Osteocyte (in vitro differentiated cells): ENCODE results near the gene GADD45B. TPM values are rescaled to one million over a fixed set of nuclear protein-coding genes. Genes with fewer than 3 reads are reported as not detected.

Source experiments
- DNase-seq: peaks from one replicate; pipeline ENCODE4 v3.0.0; 2021; ENCODE audit warnings: mixed read lengths; ENCODE audit not compliant: unreplicated experiment; ENCODE audit errors: extremely low spot score
- H3K27ac Mint-ChIP-seq: one replicate; pipeline ENCODE4 v1.8.0; 2021; ENCODE audit warnings: mild to moderate bottlenecking, mixed read lengths; ENCODE audit not compliant: unreplicated experiment
- H3K27me3 Mint-ChIP-seq: one replicate; pipeline ENCODE4 v1.8.0; 2021; ENCODE audit warnings: mixed read lengths; ENCODE audit not compliant: unreplicated experiment
- H3K36me3 Mint-ChIP-seq: one replicate; pipeline ENCODE4 v1.8.0; 2021; ENCODE audit warnings: mixed read lengths; ENCODE audit not compliant: unreplicated experiment
- H3K4me1 Mint-ChIP-seq: one replicate; pipeline ENCODE4 v1.8.0; 2021; ENCODE audit warnings: mixed read lengths; ENCODE audit not compliant: unreplicated experiment
- H3K4me3 Mint-ChIP-seq: one replicate; pipeline ENCODE4 v1.8.0; 2021; ENCODE audit warnings: mild to moderate bottlenecking, moderate library complexity, mixed read lengths; ENCODE audit not compliant: unreplicated experiment
- H3K9me3 Mint-ChIP-seq: one replicate; pipeline ENCODE4 v1.8.0; 2021; ENCODE audit warnings: mixed read lengths; ENCODE audit not compliant: unreplicated experiment
- CTCF ChIP-seq: fragments of 200-600 bp; sonication (generic); IDR thresholded peaks from 2 replicates; pipeline ENCODE4 v1.5.0; 2021; ENCODE audit warnings: antibody characterized with exemption, mild to moderate bottlenecking, moderate library complexity
- total RNA-seq: library from RNA; stranded (reverse); gene quantifications from 2 replicates; pipeline ENCODE4 v1.2.1, GENCODE V29; 2021

GADD45B gene
- total RNA-seq, 1 donor from 2014 or later = 165 TPM

GRCh38 chr19:2482354-2483038 lies 6.6 kb downstream of the GADD45B start:
- DNase-seq = no peak
- no peak for TF ChIP-seq CTCF
- no peak overlapping the region for H3K27ac Mint-ChIP-seq
- H3K27me3 Mint-ChIP-seq = no peaks in the 10 kb centered on the region
- H3K4me3 Mint-ChIP-seq = no peak overlapping the region
- peaks cover 10% of the 10 kb centered on the region for H3K36me3 Mint-ChIP-seq
- peaks cover 23% of the 10 kb centered on the region for H3K4me1 Mint-ChIP-seq
- no peaks in the 10 kb centered on the region for H3K9me3 Mint-ChIP-seq

- no peaks in the 10 kb centered on the region for H3K9me3 Mint-ChIP-seq
- no peaks in the 10 kb centered on the region for H3K27me3 Mint-ChIP-seq
- DNase-seq = no peak
- TF ChIP-seq CTCF = no peak
- H3K36me3 Mint-ChIP-seq = peaks cover 6% of the 10 kb centered on the region
- H3K4me3 Mint-ChIP-seq = no peak overlapping the region
- no peak overlapping the region for H3K27ac Mint-ChIP-seq
- H3K4me1 Mint-ChIP-seq = peaks cover 26% of the 10 kb centered on the region
These were observed 7.2 kb downstream of the GADD45B start for GRCh38 chr19:2483084-2483483.

- Mint-ChIP-seq H3K9me3 (no peaks in the 10 kb centered on the region), H3K27me3 (no peaks in the 10 kb centered on the region), H3K4me1 (peaks cover 21% of the 10 kb centered on the region), H3K4me3 (no peak overlapping the region), H3K36me3 (peaks cover under 1% of the 10 kb centered on the region), H3K27ac (no peak overlapping the region)
- DNase-seq = no peak
- no peak for TF ChIP-seq CTCF
These were observed 7.7 kb downstream of the GADD45B start for GRCh38 chr19:2483484-2484151.

- Mint-ChIP-seq H3K36me3 (no peaks in the 10 kb centered on the region), H3K9me3 (no peaks in the 10 kb centered on the region), H3K27ac (no peak overlapping the region), H3K4me1 (peaks cover 18% of the 10 kb centered on the region), H3K4me3 (no peak overlapping the region), H3K27me3 (no peaks in the 10 kb centered on the region)
- TF ChIP-seq CTCF = no peak
- no peak for DNase-seq
These were observed 8.4 kb downstream of the GADD45B start for GRCh38 chr19:2484178-2484937.

GRCh38 chr19:2485428-2485827 lies 9.5 kb downstream of the GADD45B start:
- H3K27ac Mint-ChIP-seq = no peak overlapping the region
- H3K27me3 Mint-ChIP-seq = no peaks in the 10 kb centered on the region
- H3K4me1 Mint-ChIP-seq = peaks cover 19% of the 10 kb centered on the region
- TF ChIP-seq CTCF = no peak
- no peaks in the 10 kb centered on the region for H3K36me3 Mint-ChIP-seq
- DNase-seq = no peak
- no peak overlapping the region for H3K4me3 Mint-ChIP-seq
- H3K9me3 Mint-ChIP-seq = no peaks in the 10 kb centered on the region
